Lung (tissue), 12 donors: ENCODE data around the gene MAST4. TPM values are rescaled to one million over a fixed set of nuclear protein-coding genes. Genes with fewer than 3 reads are reported as not detected.

Source experiments
- ATAC-seq: fragments of 200-7000 bp; cut with Tn5 transposase; one replicate; pipeline ENCODE4 v1.9.1; 2020; ENCODE audit warnings: moderate number of reproducible peaks; ENCODE audit not compliant: insufficient read depth, low FRiP score
- DNase-seq, 3 donors: peaks; one replicate each; pipeline ENCODE4 v3.0.0-alpha.2; 2013 to 2017
- H3K27ac ChIP-seq, 2 donors: one replicate each; pipeline ENCODE4 v1.5.1; 2013; ENCODE audit warnings: mild to moderate bottlenecking in 2 of 2, moderate library complexity in 2 of 2, control low read depth in 1 of 2, inconsistent platforms in 1 of 2, low read depth in 1 of 2, low read length in 1 of 2
- H3K27me3 ChIP-seq, 3 donors: one replicate each; pipeline ENCODE4 v1.5.1; 2013; ENCODE audit warnings: low read length in 2 of 3; ENCODE audit not compliant: control insufficient read depth in 3 of 3, insufficient read depth in 3 of 3
- H3K36me3 ChIP-seq, 4 donors: one replicate each; pipeline ENCODE4 v1.5.1; 2013; ENCODE audit warnings: low read length in 4 of 4, mild to moderate bottlenecking in 1 of 4, moderate library complexity in 1 of 4; ENCODE audit not compliant: control insufficient read depth in 4 of 4, insufficient read depth in 4 of 4
- H3K4me1 ChIP-seq, 5 donors: one replicate each; pipeline ENCODE4 v1.5.1; 2013; ENCODE audit warnings: low read length in 5 of 5, mild to moderate bottlenecking in 2 of 5, moderate library complexity in 1 of 5; ENCODE audit not compliant: control insufficient read depth in 5 of 5, insufficient read depth in 5 of 5
- H3K4me3 ChIP-seq: one replicate; pipeline ENCODE4 v1.5.1; 2013; ENCODE audit warnings: mild to moderate bottlenecking, control low read depth, moderate library complexity
- H3K9ac ChIP-seq, 2 donors: one replicate each; pipeline ENCODE4 v1.5.1; 2013; ENCODE audit warnings: low read length in 2 of 2, control low read depth in 1 of 2; ENCODE audit not compliant: insufficient read depth in 1 of 2
- H3K9me3 ChIP-seq, 4 donors: one replicate each; pipeline ENCODE4 v1.5.1; 2013; ENCODE audit warnings: low read length in 3 of 4, mild to moderate bottlenecking in 1 of 4, moderate library complexity in 1 of 4; ENCODE audit not compliant: control insufficient read depth in 4 of 4, insufficient read depth in 3 of 4
- CTCF ChIP-seq: IDR thresholded peaks from 2 replicates; pipeline ENCODE4 v1.5.1; 2012; ENCODE audit warnings: mild to moderate bottlenecking; ENCODE audit errors: control extremely low read depth, extremely low read depth
- WGBS, 2 donors: extraction: QIAGEN DNeasy Blood & Tissue Kit; methylation state at CpG; one replicate each; pipeline ENCODE4 v1.1.7; 2013; 5-methylcytosine and 5-hydroxymethylcytosine counted together
- polyA plus RNA-seq, 2 donors: library from polyadenylated mRNA; stranded (reverse); fragments of 200-250 nt; gene quantifications; one replicate each; pipeline ENCODE4 v1.2.1, GENCODE V29; 2013
- total RNA-seq, 2 donors: library from RNA; depleted of rRNA in 1 of 2; stranded (reverse); fragments of >200 nt in 1 of 2; gene quantifications; one replicate each; pipeline ENCODE4 v1.2.1, GENCODE V29; 2014 to 2021
- donor health status: control.
- donor health status: control.
- donor health status: Bipolar disorder and iron deficiency.
- donor health status: healthy.
- donor health status: DM: yes; HTN: yes; CAD: no.

The MAST4 gene
- total and polyA plus RNA-seq, 4 donors, result 13.9 to 153 (median 46.2) TPM

- WGBS, 2 donors, result 96 to 98% methylated on average over 1 of the region's 1 CpG
- DNase-seq (no peak), ATAC-seq (no peak)
- no peaks in the 10 kb centered on the region for H3K27me3 ChIP-seq
- TF ChIP-seq CTCF, result no peak
- H3K9ac ChIP-seq, result no peak overlapping the region
- H3K36me3 ChIP-seq, result peaks cover 0 to 1% (median 0%) of the 10 kb centered on the region in 4 donors
- H3K9me3 ChIP-seq, result no peaks in the 10 kb centered on the region
- no peak overlapping the region for H3K4me3 ChIP-seq
- H3K27ac ChIP-seq, result no peak overlapping the region
- H3K4me1 ChIP-seq, result peaks cover 0 to 58% (median 29%) of the 10 kb centered on the region in 5 donors
Observed at GRCh38 chr5:67026278-67026677, 430.1 kb downstream of the MAST4 start.

GRCh38 chr5:67027171-67027570, 431.0 kb downstream of the MAST4 start:
- no peak for TF ChIP-seq CTCF
- no peak overlapping the region for H3K9ac ChIP-seq
- H3K27ac ChIP-seq, result no peak overlapping the region
- H3K4me3 ChIP-seq, result no peak overlapping the region
- peak in 2 of 3 donors; percentile 76 to 86 for DNase-seq
- 76 to 80% methylated on average over 2 of the region's 2 CpGs for WGBS, 2 donors
- H3K27me3 ChIP-seq, result no peaks in the 10 kb centered on the region
- peaks cover 0 to 62% (median 30%) of the 10 kb centered on the region in 5 donors for H3K4me1 ChIP-seq
- ATAC-seq, result no peak
- H3K36me3 ChIP-seq, result peaks cover 0 to 1% (median 0%) of the 10 kb centered on the region in 4 donors
- H3K9me3 ChIP-seq, result no peaks in the 10 kb centered on the region

GRCh38 chr5:67028371-67028770, 432.2 kb downstream of the MAST4 start:
- H3K9me3 ChIP-seq, result no peaks in the 10 kb centered on the region
- no peaks in the 10 kb centered on the region for H3K27me3 ChIP-seq
- H3K27ac ChIP-seq, result no peak overlapping the region
- H3K36me3 ChIP-seq, result peaks cover 0 to 1% (median 0%) of the 10 kb centered on the region in 4 donors
- H3K9ac ChIP-seq, result no peak overlapping the region
- peaks cover 0 to 64% (median 27%) of the 10 kb centered on the region in 5 donors for H3K4me1 ChIP-seq
- ATAC-seq, result no peak
- WGBS, 2 donors, result 63 to 77% methylated on average over 4 of the region's 4 CpGs
- DNase-seq, result no peak
- no peak overlapping the region for H3K4me3 ChIP-seq
- no peak for TF ChIP-seq CTCF

- ATAC-seq (no peak), DNase-seq (no peak)
- Histone ChIP-seq H3K4me3 (no peak overlapping the region), H3K27me3 (no peaks in the 10 kb centered on the region), H3K9me3 (no peaks in the 10 kb centered on the region), H3K9ac (no peak overlapping the region), H3K27ac (no peak overlapping the region), H3K36me3 (peaks cover 0 to 1% (median 0%) of the 10 kb centered on the region in 4 donors), H3K4me1 (peaks cover 0 to 69% (median 33%) of the 10 kb centered on the region in 5 donors)
- WGBS, 2 donors, result 98 to 99% methylated on average over 4 of the region's 4 CpGs
- no peak for TF ChIP-seq CTCF
Observed at GRCh38 chr5:67028941-67029340, 432.7 kb downstream of the MAST4 start.
